Endothelial cell of umbilical vein (primary cell): Measurements from ENCODE around the gene LRFN5. TPM values are rescaled to one million over a fixed set of nuclear protein-coding genes. Genes with fewer than 3 reads are reported as not detected.

ENCODE experiments used
- BruUV-seq: library from RNA; stranded (reverse); fragments of 400-500 nt; replicated peaks from 2 replicates; lab custom pipeline; 2021; lab: Mats Ljungman, UMichigan
- CTCF ChIA-PET: fragments of 300-600, 350-600 bp; sonication (Branson Sonifier 250); formaldehyde crosslinking; loops from one replicate; lab custom pipeline; 2021; ENCODE audit warnings: antibody characterized with exemption, inconsistent platforms; lab: Charles Lee
- POLR2A ChIA-PET: fragments of 300-600, 350-600 bp; sonication (Branson Sonifier 250); formaldehyde crosslinking; loops from one replicate; lab custom pipeline; 2021; ENCODE audit warnings: antibody characterized with exemption, inconsistent platforms; lab: Charles Lee
- DNase-seq: peaks from one replicate; pipeline ENCODE4 v3.0.0-alpha.2; 2011; ENCODE audit warnings: low read depth, low spot score
- FAIRE-seq: peaks from 2 replicates; lab custom pipeline; 2011; peaks lifted over from hg19 to GRCh38; lab: Jason Lieb, UNC
- H2AFZ ChIP-seq: 2 replicates; pipeline ENCODE4 v1.6.0; 2012; ENCODE audit warnings: low read depth, low read length, control low read depth, inconsistent platforms
- H3K27ac ChIP-seq: 2 replicates; pipeline ENCODE4 v1.5.1; 2011; ENCODE audit warnings: low read depth, mild to moderate bottlenecking, control low read depth, low read length, moderate library complexity; ENCODE audit not compliant: insufficient read depth
- H3K27me3 ChIP-seq, 2 experiments: 2 replicates each; pipeline versions ENCODE4 v1.6.0 to v1.6.1; 2011; ENCODE audit warnings: low read length in 2 of 2, mixed read lengths in 1 of 2; ENCODE audit not compliant: control insufficient read depth in 2 of 2, insufficient read depth in 2 of 2
- H3K36me3 ChIP-seq, 2 experiments: 2 replicates in 1 of 2; 3 replicates in 1 of 2; pipeline ENCODE4 v1.5.1; 2011; ENCODE audit warnings: low read length in 2 of 2, mild to moderate bottlenecking in 1 of 2, moderate library complexity in 1 of 2; ENCODE audit not compliant: control insufficient read depth in 2 of 2, insufficient read depth in 2 of 2; ENCODE audit errors: extremely low read depth in 1 of 2
- H3K4me1 ChIP-seq: 3 replicates; pipeline ENCODE4 v1.5.1; 2011; ENCODE audit warnings: mild to moderate bottlenecking, low read length; ENCODE audit not compliant: control insufficient read depth, insufficient read depth; ENCODE audit errors: extremely low read depth
- H3K4me2 ChIP-seq: 2 replicates; pipeline ENCODE4 v1.6.1; 2011; ENCODE audit warnings: low read length, control low read depth, mixed read lengths; ENCODE audit not compliant: insufficient read depth
- H3K4me3 ChIP-seq, 3 experiments: fragments of 200-600 bp in 1 of 3; sonication (generic), shearing (Covaris generic) in 1 of 3; replicated peaks in 1 of 3; 2 replicates each; pipeline ENCODE4 v1.5.1; 2011 to 2016; ENCODE audit warnings: control low read depth in 3 of 3, low read length in 3 of 3, mild to moderate bottlenecking in 2 of 3, inconsistent platforms in 1 of 3, low read depth in 1 of 3, moderate library complexity in 1 of 3; ENCODE audit not compliant: insufficient read depth in 1 of 3
- H3K79me2 ChIP-seq: 2 replicates; pipeline ENCODE4 v1.6.0; 2012; ENCODE audit warnings: low read length, inconsistent platforms; ENCODE audit not compliant: control insufficient read depth, insufficient read depth
- H3K9ac ChIP-seq: replicated peaks from 2 replicates; pipeline ENCODE3; 2011; ENCODE audit warnings: low read length, control low read depth; ENCODE audit not compliant: insufficient read depth; ENCODE audit errors: extremely low read depth
- H3K9me1 ChIP-seq: replicated peaks from 3 replicates; pipeline ENCODE4 v1.6.0; 2011; ENCODE audit warnings: mild to moderate bottlenecking, low read length; ENCODE audit not compliant: control insufficient read depth, insufficient read depth; ENCODE audit errors: extremely low read depth
- H3K9me3 ChIP-seq: replicated peaks from 2 replicates; pipeline ENCODE4 v1.5.1; 2012; ENCODE audit warnings: low read length, inconsistent platforms; ENCODE audit not compliant: control insufficient read depth, insufficient read depth
- H4K20me1 ChIP-seq: replicated peaks from 2 replicates; pipeline ENCODE3; 2011; ENCODE audit warnings: mild to moderate bottlenecking, low read length; ENCODE audit not compliant: control insufficient read depth, insufficient read depth; ENCODE audit errors: extremely low read depth
- EZH2 ChIP-seq: IDR thresholded peaks from 2 replicates; pipeline ENCODE4 v1.6.1; 2012; ENCODE audit warnings: borderline replicate concordance, low read depth, mild to moderate bottlenecking, moderate library complexity, low read length, inconsistent platforms; ENCODE audit not compliant: severe bottlenecking
- FOS ChIP-seq: IDR thresholded peaks from 2 replicates; pipeline ENCODE4 v1.6.1; 2011; ENCODE audit warnings: mild to moderate bottlenecking, low read length, moderate library complexity, borderline replicate concordance; ENCODE audit not compliant: insufficient read depth
- GATA2 ChIP-seq: IDR thresholded peaks from 2 replicates; pipeline ENCODE4 v1.7.0; 2011; ENCODE audit warnings: low read depth, mild to moderate bottlenecking, moderate library complexity, mixed read lengths, low read length; ENCODE audit not compliant: insufficient read length, insufficient read depth
- JUN ChIP-seq: IDR thresholded peaks from 2 replicates; pipeline ENCODE4 v1.6.1; 2011; ENCODE audit warnings: borderline replicate concordance, low read depth; ENCODE audit not compliant: insufficient read length, insufficient read depth
- MYC ChIP-seq: IDR thresholded peaks from one replicate; pipeline ENCODE4 v1.6.1; 2011; ENCODE audit warnings: mild to moderate bottlenecking, low read depth, low read length
- POLR2A ChIP-seq: IDR thresholded peaks from 2 replicates; pipeline ENCODE4 v1.6.1; 2012; ENCODE audit warnings: low read depth, mild to moderate bottlenecking, control low read depth, low read length
- POLR2AphosphoS5 ChIP-seq: IDR thresholded peaks from 2 replicates; pipeline ENCODE4 v1.6.1; 2012; ENCODE audit warnings: low read depth, mild to moderate bottlenecking, control low read depth, low read length, moderate library complexity; ENCODE audit not compliant: insufficient read depth
- dilution Hi-C: fragments of 300-500 bp; cut with MboI; formaldehyde crosslinking; loops from one replicate; pipeline ENCODE4 v1.15.0; 2019; ENCODE audit warnings: low sequenced_read_pairs; ENCODE audit not compliant: extremely low pct_ligation_motif_present
- intact Hi-C: fragments of 100-400 bp; cut with micrococcal nuclease; formaldehyde crosslinking; loops from one replicate; pipeline ENCODE4 v1.10.0; 2022
- polyA plus RNA-seq, 4 experiments: library from polyadenylated mRNA; depleted of rRNA in 3 of 4; stranded (reverse) in 3 of 4; unstranded in 1 of 4; fragments of >200 nt; gene quantifications; 2 replicates each; pipeline versions ENCODE4 v1.2.1 to v1.2.3, GENCODE V29; 2011 to 2012; ENCODE audit warnings: missing spikeins in 1 of 4
- total RNA-seq: library from RNA; stranded (reverse); gene quantifications from 2 replicates; pipeline ENCODE4 v1.2.3, GENCODE V29; 2021
- TF ChIP-seq, protein P1 (sequence below), 2 donors: IDR thresholded peaks; 1 replicate in 1 of 2; 2 replicates in 1 of 2; pipeline ENCODE4 v1.5.1; 2011; ENCODE audit warnings: low read length in 2 of 2, mild to moderate bottlenecking in 2 of 2, moderate library complexity in 2 of 2, control low read depth in 1 of 2, inconsistent platforms in 1 of 2, low read depth in 1 of 2; ENCODE audit not compliant: insufficient read depth in 1 of 2; ENCODE audit errors: extremely low read depth in 1 of 2
- TF ChIP-seq, protein P2 (sequence below): IDR thresholded peaks from 2 replicates; pipeline ENCODE4 v1.6.1; 2011; ENCODE audit not compliant: insufficient read depth, insufficient read length

LRFN5 gene
- total and polyA plus RNA-seq, 2 donors (not counting 3 experiments of a cell fraction or from before 2014, with no cell fraction given), result not detected

DNA sequence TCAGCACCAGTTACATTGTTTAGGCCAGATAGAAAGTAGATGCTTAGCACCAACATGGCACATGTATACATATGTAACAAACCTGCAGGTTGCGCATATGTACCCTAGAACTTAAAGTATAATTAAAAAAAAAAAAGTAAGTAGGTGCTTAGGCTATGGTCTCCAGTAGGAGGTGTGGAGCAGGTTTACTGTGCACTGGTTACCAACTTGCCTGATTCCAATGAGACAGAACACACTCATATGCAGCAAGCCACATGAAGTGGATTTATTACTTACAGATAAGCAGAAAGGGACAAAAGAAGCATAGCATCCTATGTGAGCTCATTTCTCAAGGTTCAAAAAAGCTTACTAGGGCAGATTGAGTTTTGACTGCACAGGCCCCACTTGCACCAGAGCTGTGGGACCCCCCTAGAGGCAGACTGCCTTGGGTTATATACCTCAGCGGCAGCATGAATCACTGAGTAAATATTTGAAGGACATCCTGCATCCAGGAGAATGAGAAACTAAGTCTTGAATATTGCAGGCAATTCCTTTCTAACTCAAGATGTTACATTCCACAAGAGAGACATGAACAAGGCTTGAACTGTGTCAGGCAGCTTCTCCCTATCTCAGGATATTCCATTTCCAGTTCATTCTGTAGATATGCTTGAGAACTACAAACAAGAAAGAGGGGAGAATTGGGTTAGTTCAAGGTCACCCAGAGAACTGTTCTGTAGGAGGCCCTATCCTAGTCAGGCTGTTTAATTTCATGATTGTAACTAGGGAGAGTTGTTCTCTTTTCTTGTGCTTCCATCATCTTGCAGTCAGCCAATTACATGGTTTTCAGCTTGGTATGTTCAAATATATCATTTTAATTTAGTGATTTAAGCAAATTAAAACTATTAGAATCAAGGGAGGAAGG lies 30.1 kb downstream of the LRFN5 start:
- no peaks in the 10 kb centered on the region for H3K79me2 ChIP-seq
- H3K4me3 ChIP-seq, result no peak overlapping the region
- no TSS peak for BruUV-seq
- H3K4me1 ChIP-seq, result no peaks in the 10 kb centered on the region
- no peaks in the 10 kb centered on the region for H3K9me1 ChIP-seq
- H3K36me3 ChIP-seq, result no peaks in the 10 kb centered on the region
- TF ChIP-seq, protein P1, sequence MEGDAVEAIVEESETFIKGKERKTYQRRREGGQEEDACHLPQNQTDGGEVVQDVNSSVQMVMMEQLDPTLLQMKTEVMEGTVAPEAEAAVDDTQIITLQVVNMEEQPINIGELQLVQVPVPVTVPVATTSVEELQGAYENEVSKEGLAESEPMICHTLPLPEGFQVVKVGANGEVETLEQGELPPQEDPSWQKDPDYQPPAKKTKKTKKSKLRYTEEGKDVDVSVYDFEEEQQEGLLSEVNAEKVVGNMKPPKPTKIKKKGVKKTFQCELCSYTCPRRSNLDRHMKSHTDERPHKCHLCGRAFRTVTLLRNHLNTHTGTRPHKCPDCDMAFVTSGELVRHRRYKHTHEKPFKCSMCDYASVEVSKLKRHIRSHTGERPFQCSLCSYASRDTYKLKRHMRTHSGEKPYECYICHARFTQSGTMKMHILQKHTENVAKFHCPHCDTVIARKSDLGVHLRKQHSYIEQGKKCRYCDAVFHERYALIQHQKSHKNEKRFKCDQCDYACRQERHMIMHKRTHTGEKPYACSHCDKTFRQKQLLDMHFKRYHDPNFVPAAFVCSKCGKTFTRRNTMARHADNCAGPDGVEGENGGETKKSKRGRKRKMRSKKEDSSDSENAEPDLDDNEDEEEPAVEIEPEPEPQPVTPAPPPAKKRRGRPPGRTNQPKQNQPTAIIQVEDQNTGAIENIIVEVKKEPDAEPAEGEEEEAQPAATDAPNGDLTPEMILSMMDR (IDR thresholded peaks at IDR 0.05; ENCODE audit: extremely low read depth in 1 of 2, insufficient read depth in 1 of 2, low read depth in 1 of 2, low read length in 2 of 2), result no peak
- TF ChIP-seq POLR2AphosphoS5 (no peak), POLR2A (no peak), FOS (no peak), GATA2 (no peak), MYC (no peak), JUN (no peak), EZH2 (no peak)
- TF ChIP-seq, protein P2, sequence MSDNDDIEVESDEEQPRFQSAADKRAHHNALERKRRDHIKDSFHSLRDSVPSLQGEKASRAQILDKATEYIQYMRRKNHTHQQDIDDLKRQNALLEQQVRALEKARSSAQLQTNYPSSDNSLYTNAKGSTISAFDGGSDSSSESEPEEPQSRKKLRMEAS, result no peak
- intact Hi-C loops, result no loop called here
- H3K9me3 ChIP-seq, result no peaks in the 10 kb centered on the region
- H3K4me2 ChIP-seq, result no peak overlapping the region
- no peak for DNase-seq
- H3K27me3 ChIP-seq, result no peaks in the 10 kb centered on the region
- no peak for FAIRE-seq
- ChIA-PET POLR2A (no interaction called here), CTCF (no interaction called here)
- H4K20me1 ChIP-seq, result no peaks in the 10 kb centered on the region
- H2AFZ ChIP-seq, result no peak overlapping the region
- dilution Hi-C loops, result no loop called here
- no peak overlapping the region for H3K9ac ChIP-seq
- H3K27ac ChIP-seq, result no peak overlapping the region
